ENCODE measurements around the gene MAPKBP1. TPM values are rescaled to one million over a fixed set of nuclear protein-coding genes. Genes with fewer than 3 reads are reported as not detected.

Gene MAPKBP1
- total and polyA plus RNA-seq, 3 experiments from 2014 or later: 4.8 to 17.8 (median 16.0) TPM

- peak overlapping the region in 4 of 7 donors; percentile 8 to 53 (median 29) for H3K4me3 Mint-ChIP-seq
- H3K36me3 Mint-ChIP-seq: no peaks in the 10 kb centered on the region
- no peak overlapping the region for H3K27ac ChIP-seq (ENCODE audit: low read depth, low read length)
Measured at GRCh38 chr15:41869770-41870688, 95.7 kb downstream of the MAPKBP1 start.

DNA sequence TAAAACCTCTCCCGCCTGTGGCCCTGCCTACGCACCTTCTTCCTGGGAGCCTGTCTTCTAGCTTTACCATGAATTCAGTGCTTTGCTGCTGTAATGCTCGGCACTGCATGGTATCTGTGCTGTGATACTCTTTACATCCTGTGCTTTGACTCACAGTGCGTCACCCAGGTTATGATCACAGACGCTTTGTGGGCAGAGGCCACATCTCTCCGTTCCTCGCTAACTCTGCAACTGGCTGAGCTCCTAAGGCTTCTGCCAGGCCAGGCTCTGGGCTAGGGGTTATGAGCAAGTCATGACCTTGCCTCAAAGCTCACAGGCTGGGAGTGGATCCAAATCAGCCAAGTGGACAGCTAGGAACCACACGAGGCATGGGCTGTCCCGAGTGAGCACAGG, 96.4 kb downstream of the MAPKBP1 start:
- H3K27me3 Mint-ChIP-seq: peaks cover 0 to 4% of the 10 kb centered on the region in 2 donors
- no peaks in the 10 kb centered on the region for H3K9me3 ChIP-seq (ENCODE audit: low read length)
- POLR2A ChIA-PET: interaction anchor here (1.8 kb wide), 1 partner anchor 24 kb away, joined by 7 read pairs; no protein-coding TSS in a partner anchor

More at GRCh38 chr15:41869770-41870688, 95.7 kb downstream of the MAPKBP1 start:
- Histone ChIP-seq H3K9me3 (ENCODE audit: low read length) (no peaks in the 10 kb centered on the region), H3K4me3 (ENCODE audit: low read length) (no peak overlapping the region), H3K36me3 (ENCODE audit: insufficient read depth, low read length) (no peaks in the 10 kb centered on the region), H3K4me1 (ENCODE audit: insufficient read depth, low read length) (peaks cover 8% of the 10 kb centered on the region), H3K27me3 (ENCODE audit: insufficient read depth, low read length, poor library complexity, severe bottlenecking) (no peaks in the 10 kb centered on the region)
- DNase-seq: no peak
- POLR2A ChIA-PET: interaction anchor here (1.8 kb wide), 1 partner anchor 25 kb away, joined by 7 read pairs; no protein-coding TSS in a partner anchor
- peaks cover 0 to 4% of the 10 kb centered on the region in 2 donors for H3K27me3 Mint-ChIP-seq
- H3K27ac Mint-ChIP-seq: peak overlapping the region; percentile 73 to 96 (median 91)
- CTCF ChIA-PET: interaction anchor here (0.9 to 1.6 kb wide), 5 partner anchors 8 to 96 kb away, joined by 4 to 6 read pairs (median 5); partner anchors contain the start of genes MAPKBP1 and SPTBN5
- no peaks in the 10 kb centered on the region for H3K9me3 Mint-ChIP-seq
- peaks cover 12 to 16% (median 12%) of the 10 kb centered on the region in 3 donors for H3K4me1 Mint-ChIP-seq

GRCh38 chr15:41871175-41871905, 97.1 kb downstream of the MAPKBP1 start:
- no peaks in the 10 kb centered on the region for H3K9me3 ChIP-seq (ENCODE audit: low read length)
- H3K36me3 Mint-ChIP-seq: no peaks in the 10 kb centered on the region
- H3K9me3 Mint-ChIP-seq: no peaks in the 10 kb centered on the region
- no peak overlapping the region for H3K27ac ChIP-seq (ENCODE audit: low read depth, low read length)
- no peak overlapping the region for H3K4me3 Mint-ChIP-seq
- no peak for DNase-seq
- H3K4me1 ChIP-seq (ENCODE audit: insufficient read depth, low read length): peaks cover 8% of the 10 kb centered on the region
- H3K27me3 ChIP-seq (ENCODE audit: insufficient read depth, low read length, poor library complexity, severe bottlenecking): no peaks in the 10 kb centered on the region
- ChIA-PET CTCF (interaction anchor here (0.9 to 1.6 kb wide), 5 partner anchors 10 to 98 kb away, joined by 4 to 6 read pairs (median 5); partner anchors contain the start of genes MAPKBP1 and SPTBN5), POLR2A (interaction anchor here (1.8 kb wide), 1 partner anchor 24 kb away, joined by 7 read pairs; no protein-coding TSS in a partner anchor)
- peaks cover 7 to 12% (median 9%) of the 10 kb centered on the region in 3 donors for H3K4me1 Mint-ChIP-seq
- H3K36me3 ChIP-seq (ENCODE audit: insufficient read depth, low read length): no peaks in the 10 kb centered on the region
- H3K27ac Mint-ChIP-seq: peak overlapping the region; percentile 73 to 96 (median 91)
- H3K27me3 Mint-ChIP-seq: peaks cover 0 to 4% of the 10 kb centered on the region in 2 donors
- no peak overlapping the region for H3K4me3 ChIP-seq (ENCODE audit: low read length)

More for the DNA sequence above, 96.4 kb downstream of the MAPKBP1 start:
- Histone ChIP-seq H3K4me1 (ENCODE audit: insufficient read depth, low read length) (peaks cover 8% of the 10 kb centered on the region), H3K4me3 (ENCODE audit: low read length) (no peak overlapping the region), H3K27me3 (ENCODE audit: insufficient read depth, low read length, poor library complexity, severe bottlenecking) (no peaks in the 10 kb centered on the region), H3K27ac (ENCODE audit: low read depth, low read length) (no peak overlapping the region), H3K36me3 (ENCODE audit: insufficient read depth, low read length) (no peaks in the 10 kb centered on the region)
- Mint-ChIP-seq H3K4me3 (peak overlapping the region in 4 of 7 donors; percentile 8 to 53 (median 29)), H3K36me3 (no peaks in the 10 kb centered on the region), H3K4me1 (peaks cover 7 to 12% (median 9%) of the 10 kb centered on the region in 3 donors), H3K27ac (peak overlapping the region; percentile 73 to 96 (median 91)), H3K9me3 (no peaks in the 10 kb centered on the region)
- CTCF ChIA-PET: interaction anchor here (0.9 to 1.6 kb wide), 5 partner anchors 9 to 97 kb away, joined by 4 to 6 read pairs (median 5); partner anchors contain the start of genes MAPKBP1 and SPTBN5
- DNase-seq: peak; percentile 21 to 75 (median 40)

GRCh38 chr15:41872166-41872747, 98.0 kb downstream of the MAPKBP1 start:
- peaks cover 8% of the 10 kb centered on the region for H3K4me1 ChIP-seq (ENCODE audit: insufficient read depth, low read length)
- no peak for DNase-seq
- Mint-ChIP-seq H3K9me3 (no peaks in the 10 kb centered on the region), H3K27ac (peak overlapping the region in 5 of 8 donors; percentile 18 to 69 (median 56)), H3K4me3 (no peak overlapping the region), H3K36me3 (no peaks in the 10 kb centered on the region), H3K4me1 (peaks cover 7 to 12% (median 9%) of the 10 kb centered on the region in 3 donors), H3K27me3 (peaks cover 0 to 4% of the 10 kb centered on the region in 2 donors)
- no peak overlapping the region for H3K4me3 ChIP-seq (ENCODE audit: low read length)
- ChIA-PET CTCF (no interaction called here), POLR2A (interaction anchor here (1.8 kb wide), 1 partner anchor 23 kb away, joined by 7 read pairs; no protein-coding TSS in a partner anchor)
- no peaks in the 10 kb centered on the region for H3K27me3 ChIP-seq (ENCODE audit: insufficient read depth, low read length, poor library complexity, severe bottlenecking)
- H3K9me3 ChIP-seq (ENCODE audit: low read length): no peaks in the 10 kb centered on the region
- H3K27ac ChIP-seq (ENCODE audit: low read depth, low read length): no peak overlapping the region
- H3K36me3 ChIP-seq (ENCODE audit: insufficient read depth, low read length): no peaks in the 10 kb centered on the region

DNA sequence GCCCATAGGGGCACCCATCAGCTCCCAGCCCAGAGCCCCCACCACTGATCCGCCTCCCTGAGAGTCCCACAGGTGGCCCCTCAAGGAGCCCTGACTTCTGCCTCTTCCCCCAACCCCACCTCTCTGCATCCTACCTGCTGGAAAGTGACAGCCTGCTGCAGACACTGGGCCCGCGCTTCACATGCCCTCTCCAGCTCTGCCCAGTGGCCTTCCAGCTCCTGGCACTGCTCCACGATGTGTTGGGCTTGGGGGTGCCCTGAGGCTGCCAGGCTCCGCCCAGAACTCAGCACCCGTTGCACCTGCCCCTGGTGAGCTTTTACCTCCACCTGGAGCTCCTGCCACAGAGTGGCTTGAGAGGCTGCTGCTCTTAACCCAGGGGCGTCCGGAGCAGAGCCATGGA, 99.4 kb downstream of the MAPKBP1 start:
- Histone ChIP-seq H3K9me3 (ENCODE audit: low read length) (no peaks in the 10 kb centered on the region), H3K27me3 (ENCODE audit: insufficient read depth, low read length, poor library complexity, severe bottlenecking) (no peaks in the 10 kb centered on the region), H3K4me1 (ENCODE audit: insufficient read depth, low read length) (peaks cover 8% of the 10 kb centered on the region), H3K36me3 (ENCODE audit: insufficient read depth, low read length) (no peaks in the 10 kb centered on the region), H3K4me3 (ENCODE audit: low read length) (no peak overlapping the region), H3K27ac (ENCODE audit: low read depth, low read length) (no peak overlapping the region)
- POLR2A ChIA-PET: no interaction called here
- CTCF ChIA-PET: no interaction called here
- Mint-ChIP-seq H3K4me3 (no peak overlapping the region), H3K27me3 (peaks cover 0 to 4% of the 10 kb centered on the region in 2 donors), H3K36me3 (no peaks in the 10 kb centered on the region), H3K27ac (peak overlapping the region in 4 of 8 donors; percentile 9 to 75 (median 35)), H3K4me1 (peaks cover 7 to 12% (median 9%) of the 10 kb centered on the region in 3 donors), H3K9me3 (no peaks in the 10 kb centered on the region)
- no peak for DNase-seq

DNA sequence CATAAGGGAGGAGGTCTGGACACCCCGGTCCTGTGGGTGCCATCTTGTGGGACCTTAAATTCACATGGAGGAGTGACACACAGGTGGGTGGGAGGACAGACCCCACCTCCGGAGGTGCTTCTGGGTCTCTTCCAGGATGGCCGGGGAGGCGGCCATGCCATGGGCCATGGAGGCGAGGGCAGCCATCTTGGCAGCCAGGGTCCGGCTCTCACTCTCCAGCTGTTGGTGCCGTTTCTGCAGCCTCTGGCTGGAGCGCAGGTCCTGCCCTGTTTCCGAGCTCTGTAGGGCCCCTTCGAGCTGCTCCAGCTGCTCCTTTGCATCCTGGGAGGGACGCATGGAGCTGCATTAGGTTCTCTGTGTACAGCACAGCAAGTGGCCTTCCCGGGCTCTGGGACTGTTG, 100.5 kb downstream of the MAPKBP1 start:
- Mint-ChIP-seq H3K36me3 (no peaks in the 10 kb centered on the region), H3K27me3 (peaks cover 0 to 4% of the 10 kb centered on the region in 2 donors), H3K27ac (no peak overlapping the region), H3K4me3 (no peak overlapping the region), H3K9me3 (no peaks in the 10 kb centered on the region), H3K4me1 (peaks cover 7 to 12% (median 9%) of the 10 kb centered on the region in 3 donors)
- Histone ChIP-seq H3K27me3 (ENCODE audit: insufficient read depth, low read length, poor library complexity, severe bottlenecking) (no peaks in the 10 kb centered on the region), H3K4me3 (ENCODE audit: low read length) (no peak overlapping the region), H3K4me1 (ENCODE audit: insufficient read depth, low read length) (peaks cover 8% of the 10 kb centered on the region), H3K36me3 (ENCODE audit: insufficient read depth, low read length) (no peaks in the 10 kb centered on the region), H3K27ac (ENCODE audit: low read depth, low read length) (no peak overlapping the region), H3K9me3 (ENCODE audit: low read length) (no peaks in the 10 kb centered on the region)
- no peak for DNase-seq
- ChIA-PET POLR2A (no interaction called here), CTCF (no interaction called here)

GRCh38 chr15:41876007-41876406, 101.7 kb downstream of the MAPKBP1 start:
- H3K4me3 ChIP-seq (ENCODE audit: low read length): no peak overlapping the region
- peak overlapping the region in 1 of 7 donors; percentile 65 for H3K4me3 Mint-ChIP-seq
- H3K4me1 ChIP-seq (ENCODE audit: insufficient read depth, low read length): peaks cover 2% of the 10 kb centered on the region
- CTCF ChIA-PET: interaction anchor here (2.0 kb wide), 1 partner anchor 27 kb away, joined by 6 read pairs; no protein-coding TSS in a partner anchor
- POLR2A ChIA-PET: no interaction called here
- no peaks in the 10 kb centered on the region for H3K9me3 ChIP-seq (ENCODE audit: low read length)
- no peaks in the 10 kb centered on the region for H3K9me3 Mint-ChIP-seq
- H3K4me1 Mint-ChIP-seq: peaks cover 3 to 5% (median 5%) of the 10 kb centered on the region in 3 donors
- no peaks in the 10 kb centered on the region for H3K27me3 ChIP-seq (ENCODE audit: insufficient read depth, low read length, poor library complexity, severe bottlenecking)
- peak overlapping the region in 1 of 8 donors; percentile 58 for H3K27ac Mint-ChIP-seq
- H3K27me3 Mint-ChIP-seq: peaks cover 6% of the 10 kb centered on the region in 2 donors
- H3K27ac ChIP-seq (ENCODE audit: low read depth, low read length): no peak overlapping the region
- no peaks in the 10 kb centered on the region for H3K36me3 ChIP-seq (ENCODE audit: insufficient read depth, low read length)
- no peak for DNase-seq
- H3K36me3 Mint-ChIP-seq: no peaks in the 10 kb centered on the region

Data from CD8-positive, alpha-beta memory T cell (primary cell).